WTC11 (cell line): ENCODE data around the gene TMEM253. TPM values are rescaled to one million over a fixed set of nuclear protein-coding genes. Genes with fewer than 3 reads are reported as not detected.

Experiments used
- ELF4 ChIP-seq: sonication (generic); formaldehyde crosslinking; IDR thresholded peaks from 2 replicates; pipeline ENCODE4 v1.8.1; 2022; ENCODE audit warnings: low read depth, mild to moderate bottlenecking, moderate library complexity, missing genetic modification reagents
- EMX1 ChIP-seq: fragments of 250-450 bp; sonication (Bioruptor Pico); IDR thresholded peaks from 2 replicates; pipeline ENCODE4 v1.8.0; 2021; ENCODE audit warnings: mild to moderate bottlenecking
- FOXJ3 ChIP-seq: sonication (generic); formaldehyde crosslinking; IDR thresholded peaks from 2 replicates; pipeline ENCODE4 v1.9.0; 2021; ENCODE audit warnings: missing genetic modification reagents, mild to moderate bottlenecking, borderline replicate concordance
- FOXP1 ChIP-seq: sonication (generic); formaldehyde crosslinking; IDR thresholded peaks from 2 replicates; pipeline ENCODE4 v1.8.0; 2022; ENCODE audit warnings: missing genetic modification reagents, mild to moderate bottlenecking, moderate library complexity, borderline replicate concordance
- GABPB1 ChIP-seq: sonication (generic); formaldehyde crosslinking; IDR thresholded peaks from 2 replicates; pipeline ENCODE4 v1.8.1; 2023; ENCODE audit warnings: mild to moderate bottlenecking, missing genetic modification reagents
- NFYB ChIP-seq: sonication (generic); formaldehyde crosslinking; conservative IDR thresholded peaks from 2 replicates; pipeline ENCODE4 v1.8.0; 2022; ENCODE audit warnings: low read depth, missing genetic modification reagents
- NR1H2 ChIP-seq: sonication (generic); formaldehyde crosslinking; IDR thresholded peaks from 2 replicates; pipeline ENCODE4 v1.9.0; 2021; ENCODE audit warnings: mild to moderate bottlenecking, moderate library complexity, missing genetic modification reagents
- OVOL2 ChIP-seq: fragments of 250-450 bp; sonication (Bioruptor Pico); IDR thresholded peaks from 2 replicates; pipeline ENCODE4 v1.9.0; 2021; ENCODE audit warnings: mild to moderate bottlenecking, borderline replicate concordance
- RELA ChIP-seq: sonication (generic); formaldehyde crosslinking; IDR thresholded peaks from 2 replicates; pipeline ENCODE4 v1.8.1; 2022; ENCODE audit warnings: missing genetic modification reagents, mild to moderate bottlenecking, borderline replicate concordance
- SMAD4 ChIP-seq: sonication (generic); formaldehyde crosslinking; IDR thresholded peaks from 2 replicates; pipeline ENCODE4 v1.8.0; 2022; ENCODE audit warnings: mild to moderate bottlenecking, missing genetic modification reagents
- TEAD1 ChIP-seq: sonication (generic); formaldehyde crosslinking; IDR thresholded peaks from 2 replicates; pipeline ENCODE4 v1.8.0; 2022; ENCODE audit warnings: mild to moderate bottlenecking, missing genetic modification reagents
- TP53 ChIP-seq: sonication (generic); formaldehyde crosslinking; IDR thresholded peaks from 2 replicates; pipeline ENCODE4 v1.8.1; 2023; ENCODE audit warnings: mild to moderate bottlenecking, missing genetic modification reagents
- ZNF263 ChIP-seq: sonication (generic); formaldehyde crosslinking; IDR thresholded peaks from 2 replicates; pipeline ENCODE4 v1.8.1; 2022; ENCODE audit warnings: low read depth, mild to moderate bottlenecking, moderate library complexity, missing genetic modification reagents
- ZNF396 ChIP-seq: fragments of 250-450 bp; sonication (Bioruptor Pico); IDR thresholded peaks from 2 replicates; pipeline ENCODE4 v1.8.0; 2021; ENCODE audit warnings: mild to moderate bottlenecking, moderate library complexity, borderline replicate concordance
- ZNF423 ChIP-seq: fragments of 250-450 bp; sonication (Bioruptor Pico); IDR thresholded peaks from 2 replicates; pipeline ENCODE4 v2.1.2; 2022; ENCODE audit warnings: mild to moderate bottlenecking, moderate library complexity
- ZNF671 ChIP-seq: fragments of 250-450 bp; sonication (Bioruptor Pico); IDR thresholded peaks from 2 replicates; pipeline ENCODE4 v1.8.0; 2021; ENCODE audit warnings: mild to moderate bottlenecking
- total RNA-seq: library from RNA; stranded (reverse); gene quantifications from 3 replicates; pipeline ENCODE4 v1.2.3, GENCODE V29; 2021
- TF ChIP-seq, protein P1 (sequence below): fragments of 200-600 bp; IDR thresholded peaks from 2 replicates; pipeline ENCODE4 v1.8.0; 2022; ENCODE audit warnings: antibody characterized with exemption
- TF ChIP-seq, protein P2 (sequence below): sonication (generic); formaldehyde crosslinking; IDR thresholded peaks from 2 replicates; pipeline ENCODE4 v1.8.0; 2022; ENCODE audit warnings: mild to moderate bottlenecking, missing genetic modification reagents
- TF ChIP-seq, protein P3 (sequence below): fragments of 250-450 bp; sonication (Bioruptor Pico); IDR thresholded peaks from 2 replicates; pipeline ENCODE4 v2.1.2; 2022; ENCODE audit warnings: mild to moderate bottlenecking, moderate library complexity
- TF ChIP-seq, protein P4 (sequence below): sonication (generic); formaldehyde crosslinking; IDR thresholded peaks from 2 replicates; pipeline ENCODE4 v1.8.1; 2023; ENCODE audit warnings: mild to moderate bottlenecking, missing genetic modification reagents
- TF ChIP-seq, protein P5 (sequence below): sonication (generic); formaldehyde crosslinking; conservative IDR thresholded peaks from 2 replicates; pipeline ENCODE4 v1.8.1; 2022; ENCODE audit warnings: mild to moderate bottlenecking, missing genetic modification reagents
- TF ChIP-seq, protein P6 (sequence below): sonication (generic); formaldehyde crosslinking; IDR thresholded peaks from 2 replicates; pipeline ENCODE4 v1.8.1; 2022; ENCODE audit warnings: mild to moderate bottlenecking, missing genetic modification reagents, moderate library complexity, borderline replicate concordance
- TF ChIP-seq, protein P7 (sequence below): sonication (generic); formaldehyde crosslinking; IDR thresholded peaks from 2 replicates; pipeline ENCODE4 v1.8.1; 2022; ENCODE audit warnings: low read depth, missing genetic modification reagents, borderline replicate concordance

The TMEM253 gene
- total RNA-seq, 1 experiment from 2014 or later, result 1.7 TPM

DNA sequence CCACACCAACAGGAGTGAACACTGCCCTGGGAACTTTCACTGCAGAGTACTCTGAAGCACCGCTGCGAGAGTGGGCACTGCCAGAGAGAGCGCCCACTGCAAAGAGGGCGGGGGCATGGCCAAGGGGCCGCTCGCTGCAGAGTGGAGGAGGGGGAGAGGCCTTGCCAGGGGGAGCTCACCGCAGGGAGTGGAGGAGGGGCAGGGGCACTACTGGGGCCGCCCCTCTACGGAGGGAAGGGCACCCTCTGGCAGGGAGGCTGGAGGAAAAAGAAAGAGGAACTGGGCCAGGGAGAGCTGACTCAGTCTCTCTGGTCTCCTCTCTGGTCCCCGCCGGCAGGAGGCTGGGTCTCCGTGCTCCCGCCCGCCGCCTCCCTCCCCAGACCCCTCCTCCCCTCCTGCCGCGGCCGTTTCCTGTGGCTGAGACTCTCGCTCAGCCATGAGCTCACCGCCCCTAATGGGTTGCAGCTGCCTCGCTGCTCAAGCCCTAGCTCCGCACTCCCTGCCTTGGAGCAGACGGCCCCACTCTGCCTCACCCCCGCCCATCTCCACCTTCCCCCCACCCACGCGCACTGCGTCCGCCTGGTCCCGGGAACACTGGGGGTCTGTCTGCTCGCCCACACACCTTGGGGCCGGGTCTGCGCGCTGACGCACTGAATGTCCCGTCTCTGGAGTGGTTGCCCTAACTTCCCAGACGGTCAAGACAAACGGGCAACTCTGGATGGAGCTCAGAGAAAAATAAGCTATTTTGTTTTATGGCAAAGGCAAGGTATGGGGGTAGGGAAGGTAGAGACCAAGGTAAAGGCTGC lies 29.4 kb upstream of the TMEM253 start (continued):
- TF ChIP-seq, protein P1, sequence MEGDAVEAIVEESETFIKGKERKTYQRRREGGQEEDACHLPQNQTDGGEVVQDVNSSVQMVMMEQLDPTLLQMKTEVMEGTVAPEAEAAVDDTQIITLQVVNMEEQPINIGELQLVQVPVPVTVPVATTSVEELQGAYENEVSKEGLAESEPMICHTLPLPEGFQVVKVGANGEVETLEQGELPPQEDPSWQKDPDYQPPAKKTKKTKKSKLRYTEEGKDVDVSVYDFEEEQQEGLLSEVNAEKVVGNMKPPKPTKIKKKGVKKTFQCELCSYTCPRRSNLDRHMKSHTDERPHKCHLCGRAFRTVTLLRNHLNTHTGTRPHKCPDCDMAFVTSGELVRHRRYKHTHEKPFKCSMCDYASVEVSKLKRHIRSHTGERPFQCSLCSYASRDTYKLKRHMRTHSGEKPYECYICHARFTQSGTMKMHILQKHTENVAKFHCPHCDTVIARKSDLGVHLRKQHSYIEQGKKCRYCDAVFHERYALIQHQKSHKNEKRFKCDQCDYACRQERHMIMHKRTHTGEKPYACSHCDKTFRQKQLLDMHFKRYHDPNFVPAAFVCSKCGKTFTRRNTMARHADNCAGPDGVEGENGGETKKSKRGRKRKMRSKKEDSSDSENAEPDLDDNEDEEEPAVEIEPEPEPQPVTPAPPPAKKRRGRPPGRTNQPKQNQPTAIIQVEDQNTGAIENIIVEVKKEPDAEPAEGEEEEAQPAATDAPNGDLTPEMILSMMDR, result no peak
- TF ChIP-seq, protein P2, sequence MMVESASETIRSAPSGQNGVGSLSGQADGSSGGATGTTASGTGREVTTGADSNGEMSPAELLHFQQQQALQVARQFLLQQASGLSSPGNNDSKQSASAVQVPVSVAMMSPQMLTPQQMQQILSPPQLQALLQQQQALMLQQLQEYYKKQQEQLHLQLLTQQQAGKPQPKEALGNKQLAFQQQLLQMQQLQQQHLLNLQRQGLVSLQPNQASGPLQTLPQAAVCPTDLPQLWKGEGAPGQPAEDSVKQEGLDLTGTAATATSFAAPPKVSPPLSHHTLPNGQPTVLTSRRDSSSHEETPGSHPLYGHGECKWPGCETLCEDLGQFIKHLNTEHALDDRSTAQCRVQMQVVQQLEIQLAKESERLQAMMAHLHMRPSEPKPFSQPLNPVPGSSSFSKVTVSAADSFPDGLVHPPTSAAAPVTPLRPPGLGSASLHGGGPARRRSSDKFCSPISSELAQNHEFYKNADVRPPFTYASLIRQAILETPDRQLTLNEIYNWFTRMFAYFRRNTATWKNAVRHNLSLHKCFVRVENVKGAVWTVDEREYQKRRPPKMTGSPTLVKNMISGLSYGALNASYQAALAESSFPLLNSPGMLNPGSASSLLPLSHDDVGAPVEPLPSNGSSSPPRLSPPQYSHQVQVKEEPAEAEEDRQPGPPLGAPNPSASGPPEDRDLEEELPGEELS (CRISPR knock-in tag), result no peak
- TF ChIP-seq, protein P3, sequence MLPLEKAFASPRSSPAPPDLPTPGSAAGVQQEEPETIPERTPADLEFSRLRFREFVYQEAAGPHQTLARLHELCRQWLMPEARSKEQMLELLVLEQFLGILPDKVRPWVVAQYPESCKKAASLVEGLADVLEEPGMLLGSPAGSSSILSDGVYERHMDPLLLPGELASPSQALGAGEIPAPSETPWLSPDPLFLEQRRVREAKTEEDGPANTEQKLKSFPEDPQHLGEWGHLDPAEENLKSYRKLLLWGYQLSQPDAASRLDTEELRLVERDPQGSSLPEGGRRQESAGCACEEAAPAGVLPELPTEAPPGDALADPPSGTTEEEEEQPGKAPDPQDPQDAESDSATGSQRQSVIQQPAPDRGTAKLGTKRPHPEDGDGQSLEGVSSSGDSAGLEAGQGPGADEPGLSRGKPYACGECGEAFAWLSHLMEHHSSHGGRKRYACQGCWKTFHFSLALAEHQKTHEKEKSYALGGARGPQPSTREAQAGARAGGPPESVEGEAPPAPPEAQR, result no peak
- TF ChIP-seq, protein P4, sequence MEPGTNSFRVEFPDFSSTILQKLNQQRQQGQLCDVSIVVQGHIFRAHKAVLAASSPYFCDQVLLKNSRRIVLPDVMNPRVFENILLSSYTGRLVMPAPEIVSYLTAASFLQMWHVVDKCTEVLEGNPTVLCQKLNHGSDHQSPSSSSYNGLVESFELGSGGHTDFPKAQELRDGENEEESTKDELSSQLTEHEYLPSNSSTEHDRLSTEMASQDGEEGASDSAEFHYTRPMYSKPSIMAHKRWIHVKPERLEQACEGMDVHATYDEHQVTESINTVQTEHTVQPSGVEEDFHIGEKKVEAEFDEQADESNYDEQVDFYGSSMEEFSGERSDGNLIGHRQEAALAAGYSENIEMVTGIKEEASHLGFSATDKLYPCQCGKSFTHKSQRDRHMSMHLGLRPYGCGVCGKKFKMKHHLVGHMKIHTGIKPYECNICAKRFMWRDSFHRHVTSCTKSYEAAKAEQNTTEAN (CRISPR knock-in tag), result no peak
- TF ChIP-seq ELF4 (CRISPR knock-in tag), result no peak
- TF ChIP-seq ZNF263 (CRISPR knock-in tag), result peak; percentile 95
- TF ChIP-seq GABPB1 (CRISPR knock-in tag), result no peak
- TF ChIP-seq TEAD1 (CRISPR knock-in tag), result no peak
- TF ChIP-seq RELA (CRISPR knock-in tag), result no peak
- TF ChIP-seq FOXJ3, result no peak
- TF ChIP-seq NFYB (CRISPR knock-in tag), result no peak
- TF ChIP-seq SMAD4, result no peak
- TF ChIP-seq OVOL2, result no peak
- TF ChIP-seq, protein P5, sequence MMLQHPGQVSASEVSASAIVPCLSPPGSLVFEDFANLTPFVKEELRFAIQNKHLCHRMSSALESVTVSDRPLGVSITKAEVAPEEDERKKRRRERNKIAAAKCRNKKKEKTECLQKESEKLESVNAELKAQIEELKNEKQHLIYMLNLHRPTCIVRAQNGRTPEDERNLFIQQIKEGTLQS (CRISPR knock-in tag), result no peak
- no peak for TF ChIP-seq TP53 (CRISPR knock-in tag)
- TF ChIP-seq EMX1, result no peak
- TF ChIP-seq, protein P6, sequence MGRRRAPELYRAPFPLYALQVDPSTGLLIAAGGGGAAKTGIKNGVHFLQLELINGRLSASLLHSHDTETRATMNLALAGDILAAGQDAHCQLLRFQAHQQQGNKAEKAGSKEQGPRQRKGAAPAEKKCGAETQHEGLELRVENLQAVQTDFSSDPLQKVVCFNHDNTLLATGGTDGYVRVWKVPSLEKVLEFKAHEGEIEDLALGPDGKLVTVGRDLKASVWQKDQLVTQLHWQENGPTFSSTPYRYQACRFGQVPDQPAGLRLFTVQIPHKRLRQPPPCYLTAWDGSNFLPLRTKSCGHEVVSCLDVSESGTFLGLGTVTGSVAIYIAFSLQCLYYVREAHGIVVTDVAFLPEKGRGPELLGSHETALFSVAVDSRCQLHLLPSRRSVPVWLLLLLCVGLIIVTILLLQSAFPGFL, result no peak
- TF ChIP-seq ZNF396 (CRISPR knock-in tag), result no peak
- TF ChIP-seq NR1H2 (CRISPR knock-in tag), result no peak
- TF ChIP-seq ZNF423 (CRISPR knock-in tag), result 0 out of 2 replicates have a peak, but pooled peaks have one; percentile 13
- no peak for TF ChIP-seq FOXP1 (CRISPR knock-in tag)
- no peak for TF ChIP-seq ZNF671
- TF ChIP-seq, protein P7, sequence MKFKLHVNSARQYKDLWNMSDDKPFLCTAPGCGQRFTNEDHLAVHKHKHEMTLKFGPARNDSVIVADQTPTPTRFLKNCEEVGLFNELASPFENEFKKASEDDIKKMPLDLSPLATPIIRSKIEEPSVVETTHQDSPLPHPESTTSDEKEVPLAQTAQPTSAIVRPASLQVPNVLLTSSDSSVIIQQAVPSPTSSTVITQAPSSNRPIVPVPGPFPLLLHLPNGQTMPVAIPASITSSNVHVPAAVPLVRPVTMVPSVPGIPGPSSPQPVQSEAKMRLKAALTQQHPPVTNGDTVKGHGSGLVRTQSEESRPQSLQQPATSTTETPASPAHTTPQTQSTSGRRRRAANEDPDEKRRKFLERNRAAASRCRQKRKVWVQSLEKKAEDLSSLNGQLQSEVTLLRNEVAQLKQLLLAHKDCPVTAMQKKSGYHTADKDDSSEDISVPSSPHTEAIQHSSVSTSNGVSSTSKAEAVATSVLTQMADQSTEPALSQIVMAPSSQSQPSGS, result no peak
